Panc1 (cell line): ENCODE results near the gene PPIL1. TPM values are rescaled to one million over a fixed set of nuclear protein-coding genes. Genes with fewer than 3 reads are reported as not detected.

ENCODE experiments used
- ATAC-seq: fragments of 200-7000 bp; cut with Tn5 transposase; 2 replicates; pipeline ENCODE4 v1.9.1; 2020; ENCODE audit warnings: mild to moderate bottlenecking, moderate library complexity
- BruUV-seq: library from RNA; stranded (reverse); fragments of 400-500 nt; replicated peaks from 2 replicates; lab custom pipeline; 2021; lab: Mats Ljungman, UMichigan
- CTCF ChIA-PET: fragments of 300-600 bp; sonication (Branson Sonifier 250); formaldehyde crosslinking; loops from one replicate; lab custom pipeline; 2022; ENCODE audit warnings: antibody characterized with exemption; lab: Charles Lee
- POLR2A ChIA-PET: fragments of 300-600 bp; sonication (Branson Sonifier 250); formaldehyde crosslinking; loops from one replicate; lab custom pipeline; 2022; ENCODE audit warnings: antibody characterized with exemption; lab: Charles Lee
- DNase-seq: peaks from one replicate; pipeline ENCODE4 v3.0.0-alpha.2; 2010; ENCODE audit warnings: low read depth, low spot score
- H3K27ac ChIP-seq: 2 replicates; pipeline ENCODE4 v1.5.1; 2011; ENCODE audit warnings: mild to moderate bottlenecking, low read length, inconsistent platforms
- H3K27me3 ChIP-seq: fragments of 200-500 bp; sonication (Bioruptor generic); 2 replicates; pipeline ENCODE4 v1.6.0; 2014; ENCODE audit warnings: low read length, inconsistent platforms; ENCODE audit not compliant: control insufficient read depth, insufficient read depth
- H3K36me3 ChIP-seq: fragments of 200-500 bp; sonication (Bioruptor generic); 2 replicates; pipeline ENCODE4 v1.5.1; 2014; ENCODE audit warnings: inconsistent platforms, mild to moderate bottlenecking, low read length, moderate library complexity; ENCODE audit not compliant: control insufficient read depth, insufficient read depth
- H3K4me1 ChIP-seq: 2 replicates; pipeline ENCODE4 v1.5.1; 2011; ENCODE audit warnings: inconsistent platforms, mild to moderate bottlenecking, low read length, moderate library complexity; ENCODE audit not compliant: control insufficient read depth, insufficient read depth
- H3K4me3 ChIP-seq, 2 experiments: 2 replicates each; pipeline ENCODE4 v1.5.1; 2011 to 2012; ENCODE audit warnings: low read depth in 2 of 2, low read length in 2 of 2, mild to moderate bottlenecking in 2 of 2, inconsistent platforms in 1 of 2, moderate library complexity in 1 of 2
- H3K9me3 ChIP-seq: fragments of 200-500 bp; sonication (Bioruptor generic); 2 replicates; pipeline ENCODE4 v1.5.1; 2014; ENCODE audit warnings: low read depth, mild to moderate bottlenecking, inconsistent platforms, low read length, moderate library complexity; ENCODE audit not compliant: control insufficient read depth, insufficient read depth
- POLR2AphosphoS5 ChIP-seq: IDR thresholded peaks from 2 replicates; pipeline ENCODE4 v1.6.1; 2012; ENCODE audit warnings: mild to moderate bottlenecking, low read depth, low read length, moderate library complexity
- SIN3A ChIP-seq: IDR thresholded peaks from 2 replicates; pipeline ENCODE4 v1.6.1; 2012; ENCODE audit warnings: low read depth, mild to moderate bottlenecking, low read length, moderate library complexity, borderline replicate concordance; ENCODE audit not compliant: insufficient read depth
- TCF7L2 ChIP-seq: IDR thresholded peaks from 2 replicates; pipeline ENCODE4 v1.6.1; 2011; ENCODE audit warnings: mild to moderate bottlenecking, low read depth, low read length, inconsistent platforms
- in situ Hi-C: cut with HindIII; loops from 2 replicates; pipeline ENCODE4 v1.10.0; 2016; ENCODE audit warnings: low sequenced_read_pairs, low pct_unique_long_range_greater_than_20kb
- intact Hi-C: fragments of 100-400 bp; cut with micrococcal nuclease; formaldehyde crosslinking; loops from one replicate; pipeline ENCODE4 v1.10.0; 2022; ENCODE audit not compliant: unreplicated experiment
- total RNA-seq: library from RNA; stranded (reverse); gene quantifications from one replicate; pipeline ENCODE4 v1.2.1, GENCODE V29; 2021; ENCODE audit not compliant: unreplicated experiment
- TF ChIP-seq, protein P1 (sequence below), 2 experiments: IDR thresholded peaks; 2 replicates each; pipeline ENCODE4 v1.6.1; 2011 to 2012; ENCODE audit warnings: low read depth in 2 of 2, control low read depth in 1 of 2, low read length in 1 of 2, mild to moderate bottlenecking in 1 of 2, moderate library complexity in 1 of 2; ENCODE audit not compliant: insufficient read depth in 1 of 2
- TF ChIP-seq, protein P2 (sequence below): fragments of 450-650 bp; IDR thresholded peaks from 2 replicates; pipeline ENCODE4 v1.5.1; 2017; ENCODE audit warnings: mild to moderate bottlenecking

Gene PPIL1
- total RNA-seq, 1 experiment from 2014 or later: 44.1 TPM

DNA sequence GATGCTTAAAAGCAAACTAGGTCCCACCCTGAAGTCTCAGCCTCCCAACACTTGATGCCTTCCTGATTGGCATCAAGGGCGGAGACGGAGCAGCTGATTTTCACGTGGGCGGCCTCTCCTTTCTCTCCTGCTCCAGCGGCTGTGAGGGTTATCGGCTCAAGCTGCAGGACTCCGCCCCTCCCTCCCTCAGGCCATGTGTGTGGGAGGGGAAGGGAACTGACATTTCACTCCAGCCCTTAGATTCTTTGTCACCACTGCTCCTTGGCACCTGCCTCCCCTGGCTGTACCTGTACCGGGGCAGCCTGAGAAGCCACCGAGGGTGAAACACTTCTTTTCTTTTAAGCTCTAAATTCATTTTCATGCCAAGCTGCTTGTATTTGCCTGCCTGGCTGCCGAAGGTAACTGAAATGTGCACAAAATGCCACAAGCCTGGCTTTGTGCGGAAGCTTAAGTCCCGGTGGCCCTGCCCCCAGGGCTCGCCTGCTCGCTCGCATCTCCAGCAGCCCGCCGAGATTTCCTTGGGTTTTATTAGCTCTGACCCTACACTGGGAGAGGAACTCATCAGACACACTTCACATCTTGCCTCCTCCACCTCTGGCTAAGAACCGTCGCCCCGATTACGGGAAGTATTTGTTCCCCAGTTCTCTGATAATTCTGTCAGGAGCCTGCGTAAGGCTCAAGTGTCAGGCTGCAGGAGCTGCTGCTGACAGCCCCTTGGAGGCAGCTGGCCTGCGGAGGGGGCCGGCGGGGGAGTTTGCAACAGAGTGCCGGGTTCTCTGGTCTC, 25.8 kb downstream of the PPIL1 start:
- POLR2A ChIA-PET: no interaction called here
- no peaks in the 10 kb centered on the region for H3K27me3 ChIP-seq
- H3K4me1 ChIP-seq: no peaks in the 10 kb centered on the region; the same call in 1 of the 2 replicates
- BruUV-seq: no TSS peak
- ATAC-seq (no peak), DNase-seq (no peak)
- in situ Hi-C loops: no loop called here
- intact Hi-C loops: loop anchor here (10.0 kb wide), 1 partner anchor 234 kb away; no protein-coding TSS in a partner anchor
- no peaks in the 10 kb centered on the region for H3K9me3 ChIP-seq
- no peak overlapping the region for H3K27ac ChIP-seq
- no peaks in the 10 kb centered on the region for H3K36me3 ChIP-seq
- TF ChIP-seq, protein P1, sequence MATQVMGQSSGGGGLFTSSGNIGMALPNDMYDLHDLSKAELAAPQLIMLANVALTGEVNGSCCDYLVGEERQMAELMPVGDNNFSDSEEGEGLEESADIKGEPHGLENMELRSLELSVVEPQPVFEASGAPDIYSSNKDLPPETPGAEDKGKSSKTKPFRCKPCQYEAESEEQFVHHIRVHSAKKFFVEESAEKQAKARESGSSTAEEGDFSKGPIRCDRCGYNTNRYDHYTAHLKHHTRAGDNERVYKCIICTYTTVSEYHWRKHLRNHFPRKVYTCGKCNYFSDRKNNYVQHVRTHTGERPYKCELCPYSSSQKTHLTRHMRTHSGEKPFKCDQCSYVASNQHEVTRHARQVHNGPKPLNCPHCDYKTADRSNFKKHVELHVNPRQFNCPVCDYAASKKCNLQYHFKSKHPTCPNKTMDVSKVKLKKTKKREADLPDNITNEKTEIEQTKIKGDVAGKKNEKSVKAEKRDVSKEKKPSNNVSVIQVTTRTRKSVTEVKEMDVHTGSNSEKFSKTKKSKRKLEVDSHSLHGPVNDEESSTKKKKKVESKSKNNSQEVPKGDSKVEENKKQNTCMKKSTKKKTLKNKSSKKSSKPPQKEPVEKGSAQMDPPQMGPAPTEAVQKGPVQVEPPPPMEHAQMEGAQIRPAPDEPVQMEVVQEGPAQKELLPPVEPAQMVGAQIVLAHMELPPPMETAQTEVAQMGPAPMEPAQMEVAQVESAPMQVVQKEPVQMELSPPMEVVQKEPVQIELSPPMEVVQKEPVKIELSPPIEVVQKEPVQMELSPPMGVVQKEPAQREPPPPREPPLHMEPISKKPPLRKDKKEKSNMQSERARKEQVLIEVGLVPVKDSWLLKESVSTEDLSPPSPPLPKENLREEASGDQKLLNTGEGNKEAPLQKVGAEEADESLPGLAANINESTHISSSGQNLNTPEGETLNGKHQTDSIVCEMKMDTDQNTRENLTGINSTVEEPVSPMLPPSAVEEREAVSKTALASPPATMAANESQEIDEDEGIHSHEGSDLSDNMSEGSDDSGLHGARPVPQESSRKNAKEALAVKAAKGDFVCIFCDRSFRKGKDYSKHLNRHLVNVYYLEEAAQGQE (IDR thresholded peaks at IDR 0.05; ENCODE audit: insufficient read depth in 1 of 2, low read depth in 2 of 2, low read length in 1 of 2): no peak
- TF ChIP-seq TCF7L2 (no peak), POLR2AphosphoS5 (no peak), SIN3A (no peak)
- TF ChIP-seq, protein P2, sequence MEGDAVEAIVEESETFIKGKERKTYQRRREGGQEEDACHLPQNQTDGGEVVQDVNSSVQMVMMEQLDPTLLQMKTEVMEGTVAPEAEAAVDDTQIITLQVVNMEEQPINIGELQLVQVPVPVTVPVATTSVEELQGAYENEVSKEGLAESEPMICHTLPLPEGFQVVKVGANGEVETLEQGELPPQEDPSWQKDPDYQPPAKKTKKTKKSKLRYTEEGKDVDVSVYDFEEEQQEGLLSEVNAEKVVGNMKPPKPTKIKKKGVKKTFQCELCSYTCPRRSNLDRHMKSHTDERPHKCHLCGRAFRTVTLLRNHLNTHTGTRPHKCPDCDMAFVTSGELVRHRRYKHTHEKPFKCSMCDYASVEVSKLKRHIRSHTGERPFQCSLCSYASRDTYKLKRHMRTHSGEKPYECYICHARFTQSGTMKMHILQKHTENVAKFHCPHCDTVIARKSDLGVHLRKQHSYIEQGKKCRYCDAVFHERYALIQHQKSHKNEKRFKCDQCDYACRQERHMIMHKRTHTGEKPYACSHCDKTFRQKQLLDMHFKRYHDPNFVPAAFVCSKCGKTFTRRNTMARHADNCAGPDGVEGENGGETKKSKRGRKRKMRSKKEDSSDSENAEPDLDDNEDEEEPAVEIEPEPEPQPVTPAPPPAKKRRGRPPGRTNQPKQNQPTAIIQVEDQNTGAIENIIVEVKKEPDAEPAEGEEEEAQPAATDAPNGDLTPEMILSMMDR: no peak
- CTCF ChIA-PET: interaction anchor here (0.5 to 1.1 kb wide), 3 partner anchors 65 to 239 kb away, joined by 3 to 6 read pairs (median 5); no protein-coding TSS in a partner anchor
- H3K4me3 ChIP-seq: no peak overlapping the region

DNA sequence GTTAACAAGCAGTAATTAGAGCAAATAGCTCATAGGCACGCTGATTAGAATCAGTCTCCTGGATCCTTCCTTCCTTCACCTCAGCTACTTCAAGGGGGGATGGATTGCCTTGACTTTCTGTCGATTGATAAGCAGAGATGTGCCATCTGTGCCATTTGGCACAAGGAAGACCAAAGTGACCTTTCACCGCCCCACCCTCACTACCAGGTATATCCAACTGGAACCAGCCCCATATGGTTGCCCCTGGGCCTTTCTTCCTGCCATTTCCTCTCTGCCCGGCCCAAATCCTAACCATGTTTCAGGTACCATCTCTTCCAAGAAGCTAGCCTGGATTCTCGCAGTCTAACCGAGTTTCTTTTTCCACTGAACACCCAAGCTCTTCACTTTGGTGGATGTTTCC, 26.6 kb downstream of the PPIL1 start:
- no peak overlapping the region for H3K27ac ChIP-seq
- H3K9me3 ChIP-seq: no peaks in the 10 kb centered on the region
- no peak for ATAC-seq
- no peaks in the 10 kb centered on the region for H3K27me3 ChIP-seq
- no peak for DNase-seq
- H3K36me3 ChIP-seq: no peaks in the 10 kb centered on the region
- in situ Hi-C loops (no loop called here), intact Hi-C loops (loop anchor here (10.0 kb wide), 1 partner anchor 233 kb away; no protein-coding TSS in a partner anchor)
- H3K4me3 ChIP-seq: no peak overlapping the region
- ChIA-PET POLR2A (no interaction called here), CTCF (no interaction called here)
- BruUV-seq: no TSS peak
- TF ChIP-seq, protein P2: no peak
- TF ChIP-seq TCF7L2 (no peak), POLR2AphosphoS5 (no peak), SIN3A (no peak)
- TF ChIP-seq, protein P1 (IDR thresholded peaks at IDR 0.05; ENCODE audit: insufficient read depth in 1 of 2, low read depth in 2 of 2, low read length in 1 of 2): no peak
- H3K4me1 ChIP-seq: no peaks in the 10 kb centered on the region; the same call in 1 of the 2 replicates
